K562 (cell line): Measurements from ENCODE around the gene ADAP1. TPM values are rescaled to one million over a fixed set of nuclear protein-coding genes. Genes with fewer than 3 reads are reported as not detected.

ENCODE experiments used
- ATAC-seq: fragments of 200-7000 bp; cut with Tn5 transposase; 3 replicates; pipeline ENCODE4 v1.9.1; 2020; ENCODE audit warnings: moderate library complexity
- Bru-seq: library from RNA; stranded (reverse); fragments of 400-500 nt; gene quantifications from one replicate; lab custom pipeline; 2021; lab: Mats Ljungman, UMichigan
- BruChase-seq, 2 experiments: library from RNA; stranded (reverse); fragments of 400-500 nt; gene quantifications; one replicate each; lab custom pipeline; 2021; lab: Mats Ljungman, UMichigan
- BruUV-seq: library from RNA; stranded (reverse); fragments of 400-500 nt; replicated peaks from 2 replicates; lab custom pipeline; 2021; lab: Mats Ljungman, UMichigan
- CTCF ChIA-PET: fragments of 300-600 bp; formaldehyde crosslinking; extraction: SDS; loops from one replicate; lab custom pipeline; 2021; ENCODE audit warnings: low intra/inter-chr PET ratio; lab: Yijun Ruan, JAX
- POLR2A ChIA-PET: fragments of 300-600, 350-650 bp; sonication (Branson Sonifier 250); formaldehyde crosslinking; extraction: SDS; loops from one replicate; lab custom pipeline; 2021; ENCODE audit warnings: antibody characterized with exemption, inconsistent platforms; lab: Yijun Ruan, JAX
- DNase-seq, 4 experiments: peaks; one replicate each; pipeline versions ENCODE4 v3.0.0 to v3.0.0-alpha.2; 2011 to 2018; ENCODE audit warnings: low spot score in 3 of 4, mixed read lengths in 3 of 4; ENCODE audit errors: extremely low read depth in 1 of 4
- FAIRE-seq: peaks from 2 replicates; lab custom pipeline; 2011; peaks lifted over from hg19 to GRCh38; lab: Jason Lieb, UNC
- H2AFZ ChIP-seq: 2 replicates; pipeline ENCODE4 v1.6.0; 2011; ENCODE audit warnings: low read depth, low read length, control low read depth, inconsistent platforms
- H3K27ac ChIP-seq: fragments of 200-600 bp; 3 replicates; pipeline ENCODE4 v1.8.0; 2011; ENCODE audit warnings: low read depth, mild to moderate bottlenecking, control low read depth, inconsistent platforms, low read length, moderate library complexity, mixed read lengths; ENCODE audit errors: extremely low read depth
- H3K27me3 ChIP-seq, 2 experiments: fragments of 300-600 bp in 1 of 2; 2 replicates in 1 of 2; 3 replicates in 1 of 2; pipeline versions ENCODE4 v1.6.0 to v1.8.0; 2011; ENCODE audit warnings: inconsistent platforms in 2 of 2, low read length in 2 of 2, mild to moderate bottlenecking in 1 of 2, mixed read lengths in 1 of 2, moderate library complexity in 1 of 2; ENCODE audit not compliant: control insufficient read depth in 2 of 2, insufficient read depth in 2 of 2
- H3K36me3 ChIP-seq: fragments of 300-600 bp; 3 replicates; pipeline ENCODE4 v1.8.0; 2011; ENCODE audit warnings: mild to moderate bottlenecking, low read length, inconsistent platforms; ENCODE audit not compliant: control insufficient read depth, insufficient read depth
- H3K4me1 ChIP-seq, 2 experiments: fragments of 200-600 bp in 1 of 2; replicated peaks in 1 of 2; 2 replicates in 1 of 2; 3 replicates in 1 of 2; pipeline versions ENCODE4 v1.5.1 to v1.8.0; 2011; ENCODE audit warnings: inconsistent platforms in 2 of 2, low read length in 2 of 2, mild to moderate bottlenecking in 1 of 2, mixed read lengths in 1 of 2, moderate library complexity in 1 of 2; ENCODE audit not compliant: control insufficient read depth in 2 of 2, insufficient read depth in 2 of 2
- H3K4me2 ChIP-seq: 2 replicates; pipeline ENCODE4 v1.6.1; 2011; ENCODE audit warnings: low read length, control low read depth, inconsistent platforms, mixed read lengths; ENCODE audit not compliant: insufficient read depth
- H3K4me3 ChIP-seq: fragments of 200-600 bp; sonication (generic), shearing (Covaris generic); 2 replicates; pipeline ENCODE4 v1.5.1; 2016; ENCODE audit warnings: control low read depth, inconsistent platforms
- H3K79me2 ChIP-seq: fragments of 200-600 bp; 3 replicates; pipeline ENCODE4 v1.8.0; 2011; ENCODE audit warnings: low read length, inconsistent platforms; ENCODE audit not compliant: control insufficient read depth, insufficient read depth
- H3K9ac ChIP-seq, 2 experiments: 2 replicates each; pipeline versions ENCODE4 v1.6.0 to v1.6.1; 2011; ENCODE audit warnings: low read depth in 2 of 2, low read length in 2 of 2, control low read depth in 1 of 2, inconsistent platforms in 1 of 2, mild to moderate bottlenecking in 1 of 2, mixed read lengths in 1 of 2; ENCODE audit not compliant: insufficient read depth in 1 of 2
- H3K9me1 ChIP-seq: one replicate; pipeline ENCODE4 v1.6.0; 2011; ENCODE audit warnings: inconsistent platforms, mild to moderate bottlenecking, low read length, moderate library complexity; ENCODE audit not compliant: control insufficient read depth, insufficient read depth
- H3K9me3 ChIP-seq: replicated peaks from 2 replicates; pipeline ENCODE4 v1.5.1; 2011; ENCODE audit warnings: low read depth, low read length, inconsistent platforms; ENCODE audit not compliant: control insufficient read depth, insufficient read depth
- H4K20me1 ChIP-seq: replicated peaks from 2 replicates; pipeline ENCODE4 v1.6.1; 2011; ENCODE audit warnings: low read length, inconsistent platforms, mixed read lengths; ENCODE audit not compliant: control insufficient read depth, insufficient read depth
- CC2D1A ChIP-seq: fragments of 450-650 bp; IDR thresholded peaks from 2 replicates; pipeline ENCODE4 v1.6.1; 2017; ENCODE audit warnings: mild to moderate bottlenecking
- CHD2 ChIP-seq: IDR thresholded peaks from 2 replicates; pipeline ENCODE4 v1.6.1; 2011; ENCODE audit warnings: low read depth, low read length
- CTCF ChIP-seq, 3 experiments: IDR thresholded peaks in 2 of 3; conservative IDR thresholded peaks in 1 of 3; 2 replicates each; pipeline ENCODE4 v1.5.1; 2011 to 2012; ENCODE audit warnings: low read length in 3 of 3, mild to moderate bottlenecking in 3 of 3, control low read depth in 2 of 3, improper control_type of control experiment in 1 of 3, inconsistent platforms in 1 of 3, low read depth in 1 of 3, mixed read lengths in 1 of 3, moderate library complexity in 1 of 3; ENCODE audit not compliant: insufficient read depth in 2 of 3
- MBD2 ChIP-seq: sonication (generic); IDR thresholded peaks from 2 replicates; pipeline ENCODE4 v1.6.1; 2016; ENCODE audit warnings: low read depth, borderline replicate concordance
- NR2F6 ChIP-seq: fragments of 450-650 bp; formaldehyde crosslinking; IDR thresholded peaks from 2 replicates; pipeline ENCODE4 v1.4.0; 2020; ENCODE audit warnings: mild to moderate bottlenecking
- RAD21 ChIP-seq, 2 experiments: fragments of 250-450 bp in 1 of 2; fragments of 450-650 bp in 1 of 2; sonication (Bioruptor Pico) in 1 of 2; formaldehyde crosslinking in 1 of 2; IDR thresholded peaks in 1 of 2; conservative IDR thresholded peaks in 1 of 2; 2 replicates each; pipeline versions ENCODE4 v1.4.0 to v1.8.0; 2020 to 2022; ENCODE audit warnings: mild to moderate bottlenecking in 2 of 2, moderate library complexity in 1 of 2
- RB1 ChIP-seq: fragments of 450-650 bp; IDR thresholded peaks from 2 replicates; pipeline ENCODE4 v1.6.1; 2017; ENCODE audit warnings: low read depth, mild to moderate bottlenecking
- SP2 ChIP-seq: IDR thresholded peaks from 2 replicates; pipeline ENCODE4 v1.6.1; 2011; ENCODE audit warnings: mild to moderate bottlenecking, low read depth, low read length, moderate library complexity; ENCODE audit not compliant: poor library complexity, severe bottlenecking; ENCODE audit errors: extremely low read depth
- ZBTB7A ChIP-seq: IDR thresholded peaks from 2 replicates; pipeline ENCODE4 v1.6.1; 2011; ENCODE audit warnings: low read depth, mild to moderate bottlenecking, low read length, moderate library complexity, borderline replicate concordance; ENCODE audit not compliant: control insufficient read depth
- ZNF766 ChIP-seq: fragments of 200-800 bp; sonication (Bioruptor generic); conservative IDR thresholded peaks from 2 replicates; pipeline ENCODE4 v1.6.1; 2016; ENCODE audit warnings: missing genetic modification characterization, missing compliant biosample characterization
- WGBS: fragments of 100-300 bp; shearing (Covaris generic); methylation state at CpG from one replicate; pipeline ENCODE4 v1.1.6; 2016; ENCODE audit warnings: low coverage, mixed read lengths; ENCODE audit not compliant: insufficient coverage; ENCODE audit errors: missing lambda C conversion rate; 5-methylcytosine and 5-hydroxymethylcytosine counted together
- in situ Hi-C: fragments of 300-500 bp; cut with MboI; formaldehyde crosslinking; loops from 4 replicates; pipeline ENCODE4 v1.15.0; 2018; ENCODE audit warnings: inconsistent platforms, mixed read lengths
- intact Hi-C: fragments of 100-400 bp; cut with micrococcal nuclease; formaldehyde crosslinking; loops from 2 replicates; pipeline ENCODE4 v1.14.2; 2022
- long read RNA-seq, 3 experiments: library from polyadenylated mRNA in 2 of 3; library from RNA in 1 of 3; unstranded in 2 of 3; stranded (forward) in 1 of 3; transcript quantifications; one replicate each; pipeline ENCODE4 v2.0.0, GENCODE V29; 2019 to 2022
- polyA minus RNA-seq, 3 experiments: library from RNA; depleted of rRNA, polyadenylated mRNA; stranded (reverse); fragments of >200 nt; gene quantifications; 2 replicates each; pipeline ENCODE4 v1.2.3, GENCODE V29; 2011
- polyA plus RNA-seq, 8 experiments: library from polyadenylated mRNA; depleted of rRNA in 4 of 8; stranded (reverse) in 5 of 8; unstranded in 3 of 8; fragments of >200 nt; fragmentation: Nextera tagmentation in 2 of 8; fragmentation: Illumina TruSeq in 1 of 8; extraction: Ambion mirVana in 2 of 8; extraction: Trizol in 1 of 8; gene quantifications; 2 replicates each; pipeline versions ENCODE4 v1.2.1 to v1.2.3, GENCODE V29; 2011 to 2014; ENCODE audit warnings: inconsistent platforms in 1 of 8, missing spikeins in 1 of 8
- total RNA-seq, 7 experiments: library from RNA; depleted of rRNA in 6 of 7; stranded (reverse); fragments of >200 nt in 6 of 7; fragmentation: Illumina TruSeq in 2 of 7; extraction: Trizol in 2 of 7; gene quantifications; 2 replicates each; pipeline versions ENCODE4 v1.2.1 to v1.2.3, GENCODE V29; 2011 to 2021; ENCODE audit warnings: low replicate concordance in 1 of 7
- TF ChIP-seq, protein P1 (sequence below), 2 experiments: IDR thresholded peaks; 2 replicates each; pipeline ENCODE4 v1.6.1; 2011; ENCODE audit warnings: borderline replicate concordance in 1 of 2, control low read depth in 1 of 2, low read depth in 1 of 2, low read length in 1 of 2, mild to moderate bottlenecking in 1 of 2, mixed read lengths in 1 of 2, moderate library complexity in 1 of 2; ENCODE audit not compliant: insufficient read depth in 1 of 2, insufficient read length in 1 of 2, poor library complexity in 1 of 2, severe bottlenecking in 1 of 2; ENCODE audit errors: extremely low read depth in 1 of 2

Gene ADAP1, protein sequence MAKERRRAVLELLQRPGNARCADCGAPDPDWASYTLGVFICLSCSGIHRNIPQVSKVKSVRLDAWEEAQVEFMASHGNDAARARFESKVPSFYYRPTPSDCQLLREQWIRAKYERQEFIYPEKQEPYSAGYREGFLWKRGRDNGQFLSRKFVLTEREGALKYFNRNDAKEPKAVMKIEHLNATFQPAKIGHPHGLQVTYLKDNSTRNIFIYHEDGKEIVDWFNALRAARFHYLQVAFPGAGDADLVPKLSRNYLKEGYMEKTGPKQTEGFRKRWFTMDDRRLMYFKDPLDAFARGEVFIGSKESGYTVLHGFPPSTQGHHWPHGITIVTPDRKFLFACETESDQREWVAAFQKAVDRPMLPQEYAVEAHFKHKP
- total RNA-seq (2011; cell fraction: chromatin; rRNA removed; ENCODE audit: low replicate concordance) = 0.30 and 3.1 TPM in 2 replicates
- total RNA-seq (2011; cell fraction: nucleolus; rRNA removed) = 1.1 and 1.8 TPM in 2 replicates
- total RNA-seq (2011; cell fraction: nucleoplasm; rRNA removed) = 1.4 and 1.9 TPM in 2 replicates
- total RNA-seq (2014; rRNA removed) = 0.27 and 0.41 TPM in 2 replicates
- not detected in 2 replicates for total RNA-seq (2014; rRNA removed; fragmentation: Illumina TruSeq; extraction: Trizol)
- 0.26 and 0.58 TPM in 2 replicates for total RNA-seq (2015; rRNA removed; fragmentation: Illumina TruSeq; extraction: Trizol)
- 0.47 and 0.54 TPM in 2 replicates for total RNA-seq (2021)
- 1.1 and 1.4 TPM in 2 replicates for polyA plus RNA-seq (2011; rRNA removed)
- 1.7 and 3.9 TPM in 2 replicates for polyA plus RNA-seq (2011; cell fraction: cytosol; rRNA removed)
- 2.7 and 3.4 TPM in 2 replicates for polyA plus RNA-seq (2011; cell fraction: nucleus; rRNA removed)
- polyA plus RNA-seq (2012) = 0.44 and 2.4 TPM in 2 replicates
- 0.68 TPM in 2 replicates for polyA plus RNA-seq (2014; fragmentation: Illumina TruSeq; extraction: Trizol)
- polyA plus RNA-seq (2014; fragmentation: Nextera tagmentation; extraction: Ambion mirVana) = not detected
- polyA plus RNA-seq (2014; rRNA removed) = 0.36 and 0.40 TPM in 2 replicates
- polyA minus RNA-seq (2011; rRNA and poly(A)+ RNA removed) = 0.90 and 0.95 TPM in 2 replicates
- 1.1 and 2.2 TPM in 2 replicates for polyA minus RNA-seq (2011; cell fraction: cytosol; rRNA and poly(A)+ RNA removed)
- polyA minus RNA-seq (2011; cell fraction: nucleus; rRNA and poly(A)+ RNA removed) = 1.7 and 1.9 TPM in 2 replicates
- Bru-seq, nascent RNA = percentile 21 among the genes with signal in this experiment
- BruChase-seq, experiment 1, labeled RNA remaining after a 2-hour chase = percentile 16 among the genes with signal in this experiment
- percentile 20 among the genes with signal in this experiment for BruChase-seq, experiment 2, labeled RNA remaining after a 6-hour chase
- long read RNA-seq, experiment 1 = 0 reads
- long read RNA-seq, experiment 2 = 0 reads
- long read RNA-seq, experiment 3 = 0 reads

DNA sequence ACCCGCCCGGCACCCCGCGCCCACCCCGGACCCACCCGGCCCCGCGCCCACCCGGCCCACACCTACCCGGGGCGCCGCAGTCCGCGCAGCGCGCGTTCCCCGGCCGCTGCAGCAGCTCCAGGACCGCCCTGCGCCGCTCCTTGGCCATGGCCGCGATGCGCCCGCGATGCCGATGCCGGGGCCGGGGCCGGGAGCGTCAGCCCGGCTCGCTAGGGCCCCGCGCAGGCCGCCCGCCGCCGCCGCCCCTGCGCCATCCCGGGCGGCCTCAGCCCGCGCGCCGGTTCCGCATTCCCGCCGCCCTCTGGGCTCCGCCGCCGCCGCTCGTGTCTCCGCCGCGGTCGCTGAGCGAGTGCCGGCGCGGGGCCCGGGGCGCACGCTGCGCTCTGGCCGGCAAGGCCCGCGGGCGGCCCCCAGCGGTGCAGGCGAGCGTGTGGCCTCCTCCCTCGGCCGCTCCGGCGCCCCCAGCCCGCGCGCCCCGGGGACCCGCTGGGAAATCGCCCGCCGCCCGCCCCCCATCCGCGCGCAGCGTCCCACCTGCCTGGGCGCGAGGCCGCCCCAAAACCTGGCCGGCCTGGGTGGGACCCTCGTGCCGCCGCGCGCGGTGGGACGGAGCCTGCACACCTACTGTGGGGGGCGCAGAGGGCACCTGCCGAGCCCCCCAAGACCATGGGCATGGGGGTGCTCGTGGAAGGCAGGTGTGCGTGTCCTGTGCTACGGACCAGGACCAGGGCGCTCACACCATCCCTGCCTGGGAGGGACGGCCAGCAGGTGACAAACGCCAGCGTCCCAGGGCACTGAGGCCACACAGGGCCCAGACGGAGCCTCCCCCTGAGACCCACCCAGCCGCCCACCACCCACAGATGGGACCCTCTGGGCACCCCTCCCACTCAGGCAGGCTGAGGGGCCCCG, at the start of gene ADAP1:
Gene ADAP1 (minus strand): TSS at position 351 of the 909 bp plus-strand sequence. CDS start 203 bp downstream, at position 148.
- Histone ChIP-seq H3K4me1 (peaks cover 0 to 44% of the 10 kb centered on the region in 2 experiments; a peak in 2 of 5 replicates), H3K9me3 (no peaks in the 10 kb centered on the region), H3K36me3 (no peaks in the 10 kb centered on the region), H3K79me2 (no peaks in the 10 kb centered on the region), H3K27me3 (peaks cover 44 to 70% of the 10 kb centered on the region in 2 experiments), H3K9ac (no peak within 1 kb of the TSS; a peak in 1 of 4 replicates), H3K4me2 (no peak within 1 kb of the TSS), H3K9me1 (no peaks in the 10 kb centered on the region), H2AFZ (no peak within 1 kb of the TSS), H4K20me1 (peaks cover 12% of the 10 kb centered on the region; the same call in 1 of the 2 replicates), H3K27ac (no peak within 1 kb of the TSS), H3K4me3 (no peak within 1 kb of the TSS)
- BruUV-seq = no TSS peak
- DNase-seq (peak; percentile 49 to 62 (median 60)), ATAC-seq (peak; percentile 73), FAIRE-seq (no peak)
- intact Hi-C loops = no loop called here
- POLR2A ChIA-PET = no interaction called here
- in situ Hi-C loops = no loop called here
- CTCF ChIA-PET = no interaction called here
- WGBS = 50% methylated on average over 18 of the region's 115 CpGs
- TF ChIP-seq CTCF (IDR thresholded peaks at IDR 0.05 in 2 of 3, conservative IDR thresholded peaks at IDR 0.05 in 1 of 3; ENCODE audit: insufficient read depth in 2 of 3, low read depth in 1 of 3, low read length in 3 of 3) = peak; percentile 8 to 48 (median 36); a peak in 3 of 6 replicates
- no peak for TF ChIP-seq SP2
- TF ChIP-seq MBD2 = no peak
- TF ChIP-seq, protein P1, sequence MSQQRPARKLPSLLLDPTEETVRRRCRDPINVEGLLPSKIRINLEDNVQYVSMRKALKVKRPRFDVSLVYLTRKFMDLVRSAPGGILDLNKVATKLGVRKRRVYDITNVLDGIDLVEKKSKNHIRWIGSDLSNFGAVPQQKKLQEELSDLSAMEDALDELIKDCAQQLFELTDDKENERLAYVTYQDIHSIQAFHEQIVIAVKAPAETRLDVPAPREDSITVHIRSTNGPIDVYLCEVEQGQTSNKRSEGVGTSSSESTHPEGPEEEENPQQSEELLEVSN (IDR thresholded peaks at IDR 0.05; ENCODE audit: borderline replicate concordance in 1 of 2, extremely low read depth in 1 of 2, insufficient read depth in 1 of 2, insufficient read length in 1 of 2, low read depth in 1 of 2, low read length in 1 of 2, poor library complexity in 1 of 2, severe bottlenecking in 1 of 2) = peak in 1 of 2 experiments; percentile 58
- TF ChIP-seq RAD21 (CRISPR knock-in tag; conservative IDR thresholded peaks at IDR 0.05 in 1 of 2, IDR thresholded peaks at IDR 0.05 in 1 of 2) = peak in 1 of 2 experiments; percentile 62; a peak in 2 of 4 replicates
- TF ChIP-seq CHD2 = no peak
- no peak for TF ChIP-seq CC2D1A
- TF ChIP-seq ZNF766 (CRISPR knock-in tag) = no peak
- peak; percentile 51; the same call in 1 of the 2 replicates for TF ChIP-seq RB1
- TF ChIP-seq ZBTB7A = peak; percentile 15; the same call in 1 of the 2 replicates
- TF ChIP-seq NR2F6 (CRISPR knock-in tag) = no peak
